Renal pelvis (tissue), 4 donors: Measurements from ENCODE around the gene SLC38A7. TPM values are rescaled to one million over a fixed set of nuclear protein-coding genes. Genes with fewer than 3 reads are reported as not detected.
A peak's percentile ranks its signal among the peaks of the same experiment; 100 is the strongest.
"Not testable (repeated sequence)": the region's sequence is repeated elsewhere in the genome, so short reads cannot be mapped to it uniquely, and the experiment has no call there.

Experiments used
- DNase-seq: peaks from one replicate; pipeline ENCODE4 v3.0.0-alpha.2; 2013
- polyA plus RNA-seq, 3 donors: library from polyadenylated mRNA; unstranded; fragments of 120-200 nt; gene quantifications; one replicate each; pipeline ENCODE4 v1.2.1, GENCODE V29; 2013; ENCODE audit not compliant: insufficient read length in 3 of 3

The SLC38A7 gene
- polyA plus RNA-seq, 3 donors, result 14.5 to 20.8 (median 20.3) TPM

GRCh38 chr16:58639230-58639629 is 45.3 kb downstream of the SLC38A7 start:
- no peak for DNase-seq

DNA sequence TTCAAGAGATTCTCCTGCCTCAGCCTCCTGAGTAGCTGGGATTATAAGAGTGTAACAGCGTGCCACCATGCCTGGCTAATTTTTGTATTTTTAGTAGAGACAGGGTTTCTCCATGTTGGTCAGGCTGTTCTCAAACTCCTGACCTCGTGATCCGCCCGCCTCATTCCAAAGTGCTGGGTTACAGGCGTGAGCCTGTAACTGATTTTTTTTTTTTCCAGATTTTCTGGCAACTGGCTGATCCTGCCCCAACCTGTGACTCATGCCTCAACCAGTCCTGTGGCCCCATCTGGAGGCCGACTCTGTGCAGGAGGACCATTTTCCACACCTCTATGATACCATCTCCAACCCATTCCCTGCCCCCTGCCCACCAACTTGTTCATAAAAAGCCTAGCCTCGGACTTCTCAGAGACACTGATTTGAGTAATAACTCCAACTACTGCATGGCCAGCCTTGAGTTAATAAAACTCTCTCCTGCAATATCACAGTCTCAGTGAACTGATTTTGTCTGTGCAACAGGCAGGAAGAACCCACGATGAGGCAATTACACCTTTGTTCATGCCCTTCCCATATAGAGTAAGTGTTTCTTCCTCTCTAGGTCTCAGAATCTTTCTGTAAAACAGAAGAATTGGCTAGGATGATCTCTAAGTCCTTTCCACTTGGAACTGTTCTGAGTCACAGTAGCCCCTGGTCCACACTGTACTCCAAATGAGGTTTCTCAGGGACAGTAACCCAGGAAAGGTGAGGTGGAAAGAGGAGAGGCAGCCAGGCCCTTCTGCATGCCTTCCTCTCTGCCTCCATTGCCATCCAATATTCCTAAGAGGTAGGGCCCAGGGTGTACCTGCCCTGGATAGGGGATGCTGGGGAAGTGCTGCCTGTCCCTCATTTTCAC is 46.2 kb downstream of the SLC38A7 start:
- DNase-seq, result no peak

- DNase-seq, result not testable (repeated sequence)
Measured at GRCh38 chr16:58637021-58637420, 47.5 kb downstream of the SLC38A7 start.

GRCh38 chr16:58636466-58636865 is 48.1 kb downstream of the SLC38A7 start:
- DNase-seq, result no peak

DNA sequence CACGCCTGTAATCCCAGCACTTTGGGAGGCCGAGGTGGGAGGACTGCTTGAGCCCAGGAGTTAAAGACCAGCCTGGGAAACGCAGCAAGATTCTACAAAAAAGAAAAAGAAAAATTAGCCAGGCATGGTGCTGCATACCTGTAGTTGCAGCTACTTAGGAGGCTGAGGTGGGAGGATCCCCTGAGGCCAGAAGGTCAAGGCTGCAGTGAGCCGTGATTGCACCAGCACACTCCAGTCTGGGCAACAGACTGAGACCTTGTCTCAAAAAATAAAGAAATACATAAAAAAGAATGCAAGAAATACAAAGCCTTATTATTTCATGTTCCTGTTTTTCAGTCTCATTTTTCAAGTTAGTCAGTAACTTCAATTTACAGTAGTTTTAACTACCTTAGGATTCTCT is 49.1 kb downstream of the SLC38A7 start:
- no peak for DNase-seq

DNA sequence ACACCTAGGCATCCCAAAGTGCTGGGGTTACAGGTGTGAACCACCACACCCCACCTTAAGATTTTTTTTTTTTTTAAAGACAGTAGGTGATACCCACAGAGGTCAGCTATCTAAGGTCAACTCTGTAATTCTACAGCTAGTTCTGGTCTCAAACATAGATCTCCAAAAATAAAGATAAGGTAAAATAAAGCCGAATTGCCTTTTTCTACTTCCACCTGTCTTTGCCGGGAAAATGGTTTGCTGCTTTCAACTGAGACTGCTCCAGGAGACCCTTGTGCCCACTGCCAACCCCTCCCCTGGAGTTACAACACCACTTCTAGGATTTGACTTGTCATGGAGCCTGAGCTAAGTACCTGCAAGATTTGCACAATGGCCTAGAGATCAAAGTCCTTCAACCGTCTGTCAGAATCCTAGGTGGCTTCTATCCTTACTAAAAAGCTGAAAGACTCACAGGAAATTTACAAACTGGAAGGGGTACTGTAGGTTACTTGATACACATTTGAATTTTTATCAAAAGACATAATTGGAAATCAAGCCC is 50.2 kb downstream of the SLC38A7 start:
- no peak for DNase-seq

- DNase-seq, result peak; percentile 99
Measured at GRCh38 chr16:58629733-58630640, 54.6 kb downstream of the SLC38A7 start, which contains the start of gene CNOT1. TSS of gene CNOT1 (minus strand) at chr16:58629826. CDS start at chr16:58599337, 30,489 bp downstream.

GRCh38 chr16:58628845-58629732 is 55.5 kb downstream of the SLC38A7 start:
- peak; percentile 30 for DNase-seq

- DNase-seq, result no peak
Measured at GRCh38 chr16:58624209-58624608, 60.4 kb downstream of the SLC38A7 start.

- no peak for DNase-seq
Measured at GRCh38 chr16:58620396-58620795, 64.2 kb downstream of the SLC38A7 start.

DNA sequence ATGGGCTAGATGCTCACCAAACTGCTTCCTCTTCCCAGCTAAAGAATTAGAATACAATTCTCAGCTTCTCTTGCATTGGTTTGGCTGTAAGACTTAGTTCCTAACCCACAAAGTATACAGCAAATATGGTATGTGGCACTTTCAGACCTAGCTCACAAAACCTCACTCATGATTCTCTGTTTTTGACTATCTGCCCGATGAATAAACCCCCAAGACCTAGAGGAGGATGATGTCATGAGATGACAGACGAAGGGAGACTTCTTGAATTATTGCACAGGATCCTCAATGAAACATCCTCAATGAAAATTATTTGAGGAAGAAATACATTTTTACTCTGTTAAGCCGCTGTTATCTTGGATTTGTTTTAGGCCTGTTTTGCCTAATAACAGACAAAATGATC is 69.3 kb downstream of the SLC38A7 start:
- no peak for DNase-seq

Other genes starting within 250 kb of the SLC38A7 start
- 10 to 100 TPM; 11.5 to 14.4 (median 11.6) TPM for gene NDRG4, start 184.6 kb downstream of the SLC38A7 start, polyA plus RNA-seq
- 10 to 100 TPM; 28.1 to 56.4 (median 46.8) TPM for gene SETD6, start 169.3 kb downstream of the SLC38A7 start, polyA plus RNA-seq
- 100 to 1,000 TPM; 182 to 226 (median 194) TPM for gene CNOT1, start 54.9 kb downstream of the SLC38A7 start, polyA plus RNA-seq
- 100 to 1,000 TPM in 1 of 3 donors, 10 to 100 TPM in 2; 92.5 to 105 (median 96.6) TPM for gene GOT2, start 49.5 kb upstream of the SLC38A7 start, polyA plus RNA-seq